ENCODE measurements around the gene ALDH3A2.

The ALDH3A2 gene

DNA sequence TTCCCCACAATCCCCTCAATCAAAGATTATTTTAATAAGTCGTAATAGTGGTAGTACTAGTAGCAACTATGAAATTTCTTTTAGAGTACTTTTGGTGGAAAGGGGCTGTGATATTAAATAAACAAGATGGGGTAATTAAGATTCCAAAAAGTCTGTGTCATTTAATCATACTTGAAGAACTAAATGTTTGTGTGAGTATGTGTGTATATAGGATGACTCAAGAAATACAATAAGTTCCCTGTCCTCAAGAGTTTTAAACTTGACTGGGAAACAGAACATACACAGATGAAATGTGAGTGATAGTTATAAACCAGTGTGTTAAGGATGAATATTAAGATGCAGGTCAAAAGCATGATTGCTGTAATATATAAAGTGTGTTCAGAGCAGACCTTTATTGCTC is 2.3 kb downstream of the ALDH3A2 start:
- H3K4me2 ChIP-seq (ENCODE audit: low read length) = no peak overlapping the region
- H3K36me3 ChIP-seq (replicated peaks; ENCODE audit: low read depth, low read length) = no peaks in the 10 kb centered on the region
- no peaks in the 10 kb centered on the region for H4K20me1 ChIP-seq (ENCODE audit: insufficient read depth, low read length)
- H3K4me1 ChIP-seq (ENCODE audit: low read length) = peaks cover 6% of the 10 kb centered on the region
- no peak overlapping the region for H3K4me3 ChIP-seq (ENCODE audit: low read length)
- no peak overlapping the region for H3K27ac ChIP-seq (ENCODE audit: low read length)
- H3K9me3 ChIP-seq (ENCODE audit: insufficient read depth, low read length) = no peaks in the 10 kb centered on the region
- H3K27me3 ChIP-seq (ENCODE audit: low read depth, low read length) = no peaks in the 10 kb centered on the region
- no peak overlapping the region for H2AFZ ChIP-seq (ENCODE audit: low read depth, low read length)
- H3K9ac ChIP-seq (ENCODE audit: low read length) = no peak overlapping the region
- no peaks in the 10 kb centered on the region for H3K79me2 ChIP-seq (ENCODE audit: low read length)
- TF ChIP-seq, protein P1, sequence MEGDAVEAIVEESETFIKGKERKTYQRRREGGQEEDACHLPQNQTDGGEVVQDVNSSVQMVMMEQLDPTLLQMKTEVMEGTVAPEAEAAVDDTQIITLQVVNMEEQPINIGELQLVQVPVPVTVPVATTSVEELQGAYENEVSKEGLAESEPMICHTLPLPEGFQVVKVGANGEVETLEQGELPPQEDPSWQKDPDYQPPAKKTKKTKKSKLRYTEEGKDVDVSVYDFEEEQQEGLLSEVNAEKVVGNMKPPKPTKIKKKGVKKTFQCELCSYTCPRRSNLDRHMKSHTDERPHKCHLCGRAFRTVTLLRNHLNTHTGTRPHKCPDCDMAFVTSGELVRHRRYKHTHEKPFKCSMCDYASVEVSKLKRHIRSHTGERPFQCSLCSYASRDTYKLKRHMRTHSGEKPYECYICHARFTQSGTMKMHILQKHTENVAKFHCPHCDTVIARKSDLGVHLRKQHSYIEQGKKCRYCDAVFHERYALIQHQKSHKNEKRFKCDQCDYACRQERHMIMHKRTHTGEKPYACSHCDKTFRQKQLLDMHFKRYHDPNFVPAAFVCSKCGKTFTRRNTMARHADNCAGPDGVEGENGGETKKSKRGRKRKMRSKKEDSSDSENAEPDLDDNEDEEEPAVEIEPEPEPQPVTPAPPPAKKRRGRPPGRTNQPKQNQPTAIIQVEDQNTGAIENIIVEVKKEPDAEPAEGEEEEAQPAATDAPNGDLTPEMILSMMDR (IDR thresholded peaks at IDR 0.05; ENCODE audit: low read depth, low read length) = no peak
- no peak for TF ChIP-seq EZH2phosphoT487 (IDR thresholded peaks at IDR 0.05; ENCODE audit: low read depth)

DNA sequence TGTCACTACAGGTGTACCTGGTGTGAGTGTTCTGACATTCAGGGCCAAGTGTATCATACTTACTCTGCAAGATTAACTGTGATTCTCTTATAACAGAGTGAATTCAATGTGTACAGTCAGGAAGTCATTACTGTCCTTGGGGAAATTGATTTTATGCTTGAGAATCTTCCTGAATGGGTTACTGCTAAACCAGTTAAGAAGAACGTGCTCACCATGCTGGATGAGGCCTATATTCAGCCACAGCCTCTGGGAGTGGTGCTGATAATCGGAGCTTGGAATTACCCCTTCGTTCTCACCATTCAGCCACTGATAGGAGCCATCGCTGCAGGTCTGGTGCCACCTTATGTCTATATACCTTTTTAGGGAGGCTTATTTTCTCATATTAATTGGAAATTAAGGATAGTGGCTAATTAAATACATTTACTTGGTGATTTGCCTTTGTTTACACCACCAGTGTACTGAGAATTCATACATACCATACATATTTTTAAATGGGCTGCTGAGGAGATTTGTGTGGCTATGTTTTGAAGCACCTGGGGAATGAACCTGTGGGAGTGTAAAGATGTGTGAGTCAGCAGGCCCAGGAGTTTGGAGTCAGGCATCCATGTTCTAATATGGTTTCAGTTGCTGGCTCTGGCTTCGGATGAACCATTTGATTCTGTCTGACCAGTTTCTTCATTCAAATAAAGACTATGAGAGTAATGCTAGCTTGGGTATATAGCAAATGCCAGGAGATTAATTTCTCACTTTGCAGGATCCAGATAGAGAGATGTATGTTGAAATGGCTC is 3.1 kb downstream of the ALDH3A2 start:
- H4K20me1 ChIP-seq (ENCODE audit: insufficient read depth, low read length) = no peaks in the 10 kb centered on the region
- no peak overlapping the region for H3K27ac ChIP-seq (ENCODE audit: low read length)
- H3K9me3 ChIP-seq (ENCODE audit: insufficient read depth, low read length) = no peaks in the 10 kb centered on the region
- H3K4me3 ChIP-seq (ENCODE audit: low read length) = no peak overlapping the region
- H3K9ac ChIP-seq (ENCODE audit: low read length) = no peak overlapping the region
- no peaks in the 10 kb centered on the region for H3K36me3 ChIP-seq (replicated peaks; ENCODE audit: low read depth, low read length)
- H2AFZ ChIP-seq (ENCODE audit: low read depth, low read length) = no peak overlapping the region
- H3K4me2 ChIP-seq (ENCODE audit: low read length) = no peak overlapping the region
- no peaks in the 10 kb centered on the region for H3K79me2 ChIP-seq (ENCODE audit: low read length)
- H3K4me1 ChIP-seq (ENCODE audit: low read length) = peaks cover 6% of the 10 kb centered on the region
- no peaks in the 10 kb centered on the region for H3K27me3 ChIP-seq (ENCODE audit: low read depth, low read length)
- no peak for TF ChIP-seq EZH2phosphoT487 (IDR thresholded peaks at IDR 0.05; ENCODE audit: low read depth)
- TF ChIP-seq, protein P1 (IDR thresholded peaks at IDR 0.05; ENCODE audit: low read depth, low read length) = no peak

DNA sequence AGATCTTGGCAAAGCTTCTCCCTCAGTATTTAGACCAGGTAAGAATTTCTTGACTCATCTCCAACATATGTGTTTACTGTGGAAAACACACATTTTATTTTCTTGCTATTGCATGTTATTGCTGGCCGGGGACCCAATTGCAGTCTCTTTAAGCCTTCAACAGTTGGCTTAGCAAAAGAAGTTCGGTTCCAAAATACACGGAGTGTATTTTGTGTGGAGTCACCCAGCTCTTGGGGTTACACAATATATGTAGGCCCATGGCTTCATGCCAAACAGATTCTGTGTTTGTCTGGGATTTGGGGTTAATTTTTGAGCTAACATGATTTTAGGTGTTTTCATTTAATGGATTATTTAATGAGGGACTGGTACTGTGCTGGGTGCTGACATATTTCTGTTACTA is 4.0 kb downstream of the ALDH3A2 start:
- H2AFZ ChIP-seq (ENCODE audit: low read depth, low read length) = no peak overlapping the region
- peaks cover 2% of the 10 kb centered on the region for H3K4me1 ChIP-seq (ENCODE audit: low read length)
- no peaks in the 10 kb centered on the region for H3K79me2 ChIP-seq (ENCODE audit: low read length)
- no peaks in the 10 kb centered on the region for H4K20me1 ChIP-seq (ENCODE audit: insufficient read depth, low read length)
- no peaks in the 10 kb centered on the region for H3K36me3 ChIP-seq (replicated peaks; ENCODE audit: low read depth, low read length)
- no peak overlapping the region for H3K27ac ChIP-seq (ENCODE audit: low read length)
- no peak for TF ChIP-seq EZH2phosphoT487 (IDR thresholded peaks at IDR 0.05; ENCODE audit: low read depth)
- TF ChIP-seq, protein P1 (IDR thresholded peaks at IDR 0.05; ENCODE audit: low read depth, low read length) = no peak
- H3K27me3 ChIP-seq (ENCODE audit: low read depth, low read length) = no peaks in the 10 kb centered on the region
- no peaks in the 10 kb centered on the region for H3K9me3 ChIP-seq (ENCODE audit: insufficient read depth, low read length)
- no peak overlapping the region for H3K4me2 ChIP-seq (ENCODE audit: low read length)
- H3K9ac ChIP-seq (ENCODE audit: low read length) = no peak overlapping the region
- H3K4me3 ChIP-seq (ENCODE audit: low read length) = no peak overlapping the region

DNA sequence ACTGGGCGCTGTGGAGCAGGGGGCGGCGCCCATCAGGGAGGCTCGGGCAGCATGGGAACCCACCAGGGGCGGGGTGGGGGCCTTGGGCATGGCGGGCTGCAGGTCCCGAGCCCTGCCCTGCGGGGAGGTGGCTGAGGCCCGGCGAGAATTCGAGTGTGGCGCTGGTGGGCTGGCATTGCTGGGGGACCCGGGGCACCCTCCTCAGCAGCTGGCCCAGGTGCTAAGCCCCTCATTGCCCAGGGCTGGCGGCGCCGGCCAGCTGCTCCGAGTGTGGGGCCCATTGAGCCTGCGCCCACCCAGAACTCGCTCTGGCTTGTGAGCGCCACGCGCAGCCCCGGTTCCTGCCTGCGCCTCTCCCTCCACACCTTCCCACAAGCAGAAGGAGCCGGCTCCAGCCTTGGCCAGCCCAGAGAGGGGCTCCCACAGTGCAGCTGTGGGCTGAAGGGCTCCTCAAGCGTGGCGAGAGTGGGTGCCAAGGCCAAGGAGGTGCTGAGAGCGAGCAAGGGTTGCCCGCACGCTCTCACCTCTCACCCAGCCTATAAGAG is 5.9 kb downstream of the ALDH3A2 start:
- H3K4me2 ChIP-seq (ENCODE audit: low read length) = no peak overlapping the region
- no peaks in the 10 kb centered on the region for H3K27me3 ChIP-seq (ENCODE audit: low read depth, low read length)
- no peaks in the 10 kb centered on the region for H3K36me3 ChIP-seq (replicated peaks; ENCODE audit: low read depth, low read length)
- no peak overlapping the region for H3K9ac ChIP-seq (ENCODE audit: low read length)
- TF ChIP-seq, protein P1 (IDR thresholded peaks at IDR 0.05; ENCODE audit: low read depth, low read length) = no peak
- no peak for TF ChIP-seq EZH2phosphoT487 (IDR thresholded peaks at IDR 0.05; ENCODE audit: low read depth)
- no peak overlapping the region for H2AFZ ChIP-seq (ENCODE audit: low read depth, low read length)
- H3K4me1 ChIP-seq (ENCODE audit: low read length) = no peaks in the 10 kb centered on the region
- no peaks in the 10 kb centered on the region for H4K20me1 ChIP-seq (ENCODE audit: insufficient read depth, low read length)
- H3K9me3 ChIP-seq (ENCODE audit: insufficient read depth, low read length) = no peaks in the 10 kb centered on the region
- H3K79me2 ChIP-seq (ENCODE audit: low read length) = no peaks in the 10 kb centered on the region
- H3K4me3 ChIP-seq (ENCODE audit: low read length) = no peak overlapping the region
- H3K27ac ChIP-seq (ENCODE audit: low read length) = no peak overlapping the region

All from OCI-LY3 (cell line).